ENCODE data around the gene SLC30A2.

Gene SLC30A2

DNA sequence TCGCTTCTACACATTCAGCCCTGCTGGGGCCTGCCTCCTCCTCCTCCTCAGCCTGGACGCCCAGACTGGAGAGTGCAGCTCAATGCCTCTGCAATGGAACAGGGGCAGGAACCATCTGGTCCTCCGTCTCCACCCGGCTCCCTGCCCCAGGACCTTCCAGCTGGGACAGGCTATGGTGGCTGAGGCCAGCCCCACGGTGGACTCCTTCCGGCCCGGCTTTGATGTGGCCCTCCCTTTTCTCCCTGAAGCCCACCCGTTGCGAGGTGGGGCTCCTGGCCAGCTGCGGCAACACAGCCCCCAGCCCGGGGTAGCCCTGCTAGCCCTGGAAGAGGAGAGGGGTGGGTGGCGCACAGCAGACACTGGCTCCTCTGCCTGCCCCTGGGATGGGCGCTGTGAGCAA is 22.9 kb downstream of the SLC30A2 start:
- TF ChIP-seq POLR2AphosphoS5 (IDR thresholded peaks at IDR 0.05; ENCODE audit: low read depth) (no peak), SPI1 (IDR thresholded peaks at IDR 0.05; ENCODE audit: borderline replicate concordance, low read depth) (no peak), GABPA (IDR thresholded peaks at IDR 0.05; ENCODE audit: low read depth) (no peak)
- TF ChIP-seq, protein P1, sequence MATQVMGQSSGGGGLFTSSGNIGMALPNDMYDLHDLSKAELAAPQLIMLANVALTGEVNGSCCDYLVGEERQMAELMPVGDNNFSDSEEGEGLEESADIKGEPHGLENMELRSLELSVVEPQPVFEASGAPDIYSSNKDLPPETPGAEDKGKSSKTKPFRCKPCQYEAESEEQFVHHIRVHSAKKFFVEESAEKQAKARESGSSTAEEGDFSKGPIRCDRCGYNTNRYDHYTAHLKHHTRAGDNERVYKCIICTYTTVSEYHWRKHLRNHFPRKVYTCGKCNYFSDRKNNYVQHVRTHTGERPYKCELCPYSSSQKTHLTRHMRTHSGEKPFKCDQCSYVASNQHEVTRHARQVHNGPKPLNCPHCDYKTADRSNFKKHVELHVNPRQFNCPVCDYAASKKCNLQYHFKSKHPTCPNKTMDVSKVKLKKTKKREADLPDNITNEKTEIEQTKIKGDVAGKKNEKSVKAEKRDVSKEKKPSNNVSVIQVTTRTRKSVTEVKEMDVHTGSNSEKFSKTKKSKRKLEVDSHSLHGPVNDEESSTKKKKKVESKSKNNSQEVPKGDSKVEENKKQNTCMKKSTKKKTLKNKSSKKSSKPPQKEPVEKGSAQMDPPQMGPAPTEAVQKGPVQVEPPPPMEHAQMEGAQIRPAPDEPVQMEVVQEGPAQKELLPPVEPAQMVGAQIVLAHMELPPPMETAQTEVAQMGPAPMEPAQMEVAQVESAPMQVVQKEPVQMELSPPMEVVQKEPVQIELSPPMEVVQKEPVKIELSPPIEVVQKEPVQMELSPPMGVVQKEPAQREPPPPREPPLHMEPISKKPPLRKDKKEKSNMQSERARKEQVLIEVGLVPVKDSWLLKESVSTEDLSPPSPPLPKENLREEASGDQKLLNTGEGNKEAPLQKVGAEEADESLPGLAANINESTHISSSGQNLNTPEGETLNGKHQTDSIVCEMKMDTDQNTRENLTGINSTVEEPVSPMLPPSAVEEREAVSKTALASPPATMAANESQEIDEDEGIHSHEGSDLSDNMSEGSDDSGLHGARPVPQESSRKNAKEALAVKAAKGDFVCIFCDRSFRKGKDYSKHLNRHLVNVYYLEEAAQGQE (IDR thresholded peaks at IDR 0.05; ENCODE audit: insufficient replicate concordance, low read depth): no peak
- TF ChIP-seq, protein P2, sequence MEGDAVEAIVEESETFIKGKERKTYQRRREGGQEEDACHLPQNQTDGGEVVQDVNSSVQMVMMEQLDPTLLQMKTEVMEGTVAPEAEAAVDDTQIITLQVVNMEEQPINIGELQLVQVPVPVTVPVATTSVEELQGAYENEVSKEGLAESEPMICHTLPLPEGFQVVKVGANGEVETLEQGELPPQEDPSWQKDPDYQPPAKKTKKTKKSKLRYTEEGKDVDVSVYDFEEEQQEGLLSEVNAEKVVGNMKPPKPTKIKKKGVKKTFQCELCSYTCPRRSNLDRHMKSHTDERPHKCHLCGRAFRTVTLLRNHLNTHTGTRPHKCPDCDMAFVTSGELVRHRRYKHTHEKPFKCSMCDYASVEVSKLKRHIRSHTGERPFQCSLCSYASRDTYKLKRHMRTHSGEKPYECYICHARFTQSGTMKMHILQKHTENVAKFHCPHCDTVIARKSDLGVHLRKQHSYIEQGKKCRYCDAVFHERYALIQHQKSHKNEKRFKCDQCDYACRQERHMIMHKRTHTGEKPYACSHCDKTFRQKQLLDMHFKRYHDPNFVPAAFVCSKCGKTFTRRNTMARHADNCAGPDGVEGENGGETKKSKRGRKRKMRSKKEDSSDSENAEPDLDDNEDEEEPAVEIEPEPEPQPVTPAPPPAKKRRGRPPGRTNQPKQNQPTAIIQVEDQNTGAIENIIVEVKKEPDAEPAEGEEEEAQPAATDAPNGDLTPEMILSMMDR (IDR thresholded peaks at IDR 0.05; ENCODE audit: insufficient read depth, low read length): no peak
- no peaks in the 10 kb centered on the region for H3K27me3 ChIP-seq (ENCODE audit: insufficient read depth, poor library complexity, severe bottlenecking)
- no peak for DNase-seq (ENCODE audit: low read depth in 1 of 2, low spot score in 1 of 2)
- H3K4me3 ChIP-seq (replicated peaks; ENCODE audit: insufficient read depth, low read length): no peak overlapping the region
- no peak overlapping the region for H3K27ac ChIP-seq (replicated peaks)

DNA sequence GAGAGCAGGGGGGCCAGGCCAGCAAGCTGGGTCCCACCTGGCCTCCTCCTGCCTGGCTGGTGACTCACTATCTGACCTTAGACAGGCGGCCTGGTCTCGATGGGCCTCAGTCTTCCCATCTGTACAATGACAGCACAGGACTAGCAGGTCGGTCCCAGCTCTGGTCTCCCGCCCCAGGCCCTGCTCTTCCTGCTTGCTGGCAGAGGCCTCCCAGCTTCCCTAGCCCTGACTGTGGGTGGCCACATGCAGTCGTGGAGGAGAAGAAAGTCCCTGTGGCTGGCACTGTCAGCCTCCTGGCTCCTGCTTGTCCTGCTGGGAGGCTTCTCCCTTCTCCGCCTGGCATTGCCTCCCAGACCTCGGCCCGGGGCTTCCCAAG is 23.5 kb downstream of the SLC30A2 start:
- no peak for DNase-seq (ENCODE audit: low read depth in 1 of 2, low spot score in 1 of 2)
- no peak overlapping the region for H3K4me3 ChIP-seq (replicated peaks; ENCODE audit: insufficient read depth, low read length)
- H3K27me3 ChIP-seq (ENCODE audit: insufficient read depth, poor library complexity, severe bottlenecking): no peaks in the 10 kb centered on the region
- H3K27ac ChIP-seq (replicated peaks): no peak overlapping the region
- no peak for TF ChIP-seq SPI1 (IDR thresholded peaks at IDR 0.05; ENCODE audit: borderline replicate concordance, low read depth)
- no peak for TF ChIP-seq POLR2AphosphoS5 (IDR thresholded peaks at IDR 0.05; ENCODE audit: low read depth)
- TF ChIP-seq GABPA (IDR thresholded peaks at IDR 0.05; ENCODE audit: low read depth): no peak
- TF ChIP-seq, protein P2 (IDR thresholded peaks at IDR 0.05; ENCODE audit: insufficient read depth, low read length): no peak
- TF ChIP-seq, protein P1 (IDR thresholded peaks at IDR 0.05; ENCODE audit: insufficient replicate concordance, low read depth): no peak

DNA sequence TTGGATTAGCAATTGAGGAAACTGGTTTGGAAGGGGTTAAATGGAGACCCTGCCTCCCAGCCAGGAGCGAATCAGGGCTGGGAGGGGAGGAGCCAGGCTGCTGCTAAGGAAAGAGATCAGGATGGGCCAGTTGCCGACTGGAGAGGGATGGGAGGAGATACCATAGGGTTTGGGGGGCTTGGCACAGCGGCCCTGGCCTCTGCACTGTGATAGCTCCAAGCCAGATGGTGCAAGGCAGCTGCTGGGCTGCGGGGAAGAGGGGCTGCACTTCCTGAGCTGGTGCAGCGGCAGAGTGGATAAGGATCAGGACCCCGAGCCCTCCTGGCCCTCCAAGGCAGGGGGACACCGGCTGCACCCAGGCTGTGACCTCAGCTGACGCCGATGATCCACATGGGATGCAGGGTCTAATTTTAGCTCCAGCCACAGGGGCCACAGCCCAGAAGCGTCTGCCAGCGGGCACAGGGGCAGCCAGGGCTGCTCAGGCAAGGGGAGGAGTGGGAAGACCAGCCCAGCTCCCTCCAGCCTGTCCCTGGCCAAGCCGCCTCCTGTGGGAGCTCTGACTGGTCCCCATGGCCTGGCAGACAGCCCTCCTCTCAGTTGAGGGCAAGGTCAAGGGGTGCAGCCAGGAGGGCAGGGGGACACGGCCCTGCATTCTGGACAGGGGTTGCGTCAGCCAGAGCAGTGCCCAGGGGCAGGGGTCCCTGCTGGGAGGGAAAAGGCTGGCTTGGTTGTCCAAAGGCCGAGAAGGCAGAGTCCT is 24.1 kb downstream of the SLC30A2 start, which contains the start of gene EXTL1:
Gene EXTL1 (plus strand): TSS at position 129 of the 757 bp plus-strand sequence. CDS start 872 bp downstream, outside the sequence.
- TF ChIP-seq POLR2AphosphoS5 (IDR thresholded peaks at IDR 0.05; ENCODE audit: low read depth): no peak
- no peak within 1 kb of the TSS for H3K4me3 ChIP-seq (replicated peaks; ENCODE audit: insufficient read depth, low read length)
- no peak for DNase-seq (ENCODE audit: low read depth in 1 of 2, low spot score in 1 of 2)
- H3K27me3 ChIP-seq (ENCODE audit: insufficient read depth, poor library complexity, severe bottlenecking): no peaks in the 10 kb centered on the region
- H3K27ac ChIP-seq (replicated peaks): no peak within 1 kb of the TSS

DNA sequence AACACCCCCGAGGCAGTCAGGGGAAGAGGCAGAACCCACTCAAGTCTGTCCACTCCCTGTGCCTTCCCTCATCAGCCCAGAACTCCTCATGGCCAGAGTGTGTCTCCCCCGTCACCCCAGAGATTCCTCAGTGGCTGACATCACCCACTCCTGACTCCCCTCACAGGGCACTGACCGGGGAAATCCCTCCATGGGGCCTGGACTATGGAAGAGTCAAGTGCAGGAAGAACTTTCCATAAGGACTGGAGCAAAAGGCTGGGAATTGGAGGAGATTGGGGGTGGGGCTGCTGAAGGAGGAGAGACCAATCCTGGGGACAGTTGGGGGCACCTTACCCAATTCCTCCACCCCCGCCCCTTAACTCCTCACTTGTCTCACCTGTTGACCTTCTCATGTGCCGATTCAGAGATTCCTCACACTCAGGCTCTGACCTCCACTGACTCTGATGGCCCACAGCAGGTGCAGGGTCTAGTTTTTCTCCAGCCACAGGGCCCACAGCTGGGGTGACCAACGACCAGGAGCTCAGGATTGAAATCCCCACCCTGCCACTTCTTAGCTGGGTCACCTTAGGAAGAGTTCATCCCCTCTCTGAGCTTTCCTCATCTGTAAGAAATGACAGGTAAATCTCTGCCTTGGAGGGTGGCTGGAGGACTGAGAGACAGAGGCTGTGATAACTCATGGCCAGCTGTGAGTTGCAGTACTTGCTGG is 24.8 kb downstream of the SLC30A2 start:
- Histone ChIP-seq H3K27ac (replicated peaks) (no peak overlapping the region), H3K4me3 (replicated peaks; ENCODE audit: insufficient read depth, low read length) (no peak overlapping the region), H3K27me3 (ENCODE audit: insufficient read depth, poor library complexity, severe bottlenecking) (no peaks in the 10 kb centered on the region)
- TF ChIP-seq, protein P2 (IDR thresholded peaks at IDR 0.05; ENCODE audit: insufficient read depth, low read length): no peak
- TF ChIP-seq GABPA (IDR thresholded peaks at IDR 0.05; ENCODE audit: low read depth): no peak
- TF ChIP-seq, protein P1 (IDR thresholded peaks at IDR 0.05; ENCODE audit: insufficient replicate concordance, low read depth): no peak
- TF ChIP-seq SPI1 (IDR thresholded peaks at IDR 0.05; ENCODE audit: borderline replicate concordance, low read depth): no peak
- TF ChIP-seq POLR2AphosphoS5 (IDR thresholded peaks at IDR 0.05; ENCODE audit: low read depth): no peak
- no peak for DNase-seq (ENCODE audit: low read depth in 1 of 2, low spot score in 1 of 2)

Measured in HL-60 (cell line).